OCI-LY7 (cell line): ENCODE data around the gene F2RL3. TPM values are rescaled to one million over a fixed set of nuclear protein-coding genes. Genes with fewer than 3 reads are reported as not detected.

Experiments
- Bru-seq: library from RNA; stranded (reverse); fragments of 400-500 nt; gene quantifications from one replicate; lab custom pipeline; 2021; lab: Mats Ljungman, UMichigan
- BruChase-seq, 2 experiments: library from RNA; stranded (reverse); fragments of 400-500 nt; gene quantifications; one replicate each; lab custom pipeline; 2021; lab: Mats Ljungman, UMichigan
- BruUV-seq: library from RNA; stranded (reverse); fragments of 400-500 nt; replicated peaks from 2 replicates; lab custom pipeline; 2021; lab: Mats Ljungman, UMichigan
- CTCF ChIA-PET: fragments of 300-600 bp; sonication (Branson Sonifier 250); formaldehyde crosslinking; loops from one replicate; lab custom pipeline; 2022; ENCODE audit warnings: antibody characterized with exemption; ENCODE audit not compliant: unreplicated experiment; lab: Charles Lee
- POLR2A ChIA-PET: fragments of 300-600 bp; sonication (Branson Sonifier 250); formaldehyde crosslinking; loops from one replicate; lab custom pipeline; 2022; ENCODE audit warnings: antibody characterized with exemption; lab: Charles Lee
- DNase-seq: peaks from one replicate; pipeline ENCODE4 v3.0.0-alpha.2; 2015; ENCODE audit warnings: low spot score
- H2AFZ ChIP-seq: fragments of 200-600 bp; sonication (generic), shearing (Covaris generic); 2 replicates; pipeline ENCODE4 v1.6.1; 2014; ENCODE audit warnings: mild to moderate bottlenecking, antibody characterized with exemption, low read length, moderate library complexity
- H3K27ac ChIP-seq: fragments of 200-600 bp; sonication (generic); 2 replicates; pipeline ENCODE4 v1.5.1; 2014; ENCODE audit warnings: mixed run types, low read depth, mild to moderate bottlenecking, moderate library complexity, low read length, inconsistent platforms; ENCODE audit not compliant: poor library complexity, severe bottlenecking
- H3K36me3 ChIP-seq: fragments of 200-600 bp; sonication (generic); 2 replicates; pipeline ENCODE4 v1.6.1; 2014; ENCODE audit warnings: mild to moderate bottlenecking, antibody characterized with exemption, low read length, moderate library complexity, mixed read lengths; ENCODE audit not compliant: insufficient read depth
- H3K4me1 ChIP-seq: fragments of 200-600 bp; sonication (generic); 2 replicates; pipeline ENCODE4 v1.5.1; 2014; ENCODE audit warnings: mild to moderate bottlenecking, low read length; ENCODE audit not compliant: insufficient read depth, poor library complexity, severe bottlenecking
- H3K4me2 ChIP-seq: fragments of 200-600 bp; sonication (generic); 2 replicates; pipeline ENCODE4 v1.6.1; 2014; ENCODE audit warnings: mild to moderate bottlenecking, low read length
- H3K4me3 ChIP-seq: fragments of 200-600 bp; sonication (generic); 2 replicates; pipeline ENCODE4 v1.5.1; 2014; ENCODE audit warnings: mild to moderate bottlenecking, low read depth, low read length; ENCODE audit not compliant: poor library complexity, severe bottlenecking
- H3K79me2 ChIP-seq: fragments of 200-600 bp; sonication (generic); 2 replicates; pipeline ENCODE4 v1.6.1; 2016; ENCODE audit warnings: low read depth, mild to moderate bottlenecking, low read length, moderate library complexity, mixed read lengths; ENCODE audit not compliant: insufficient read depth
- H3K9me2 ChIP-seq: fragments of 200-600 bp; sonication (generic); 2 replicates; pipeline ENCODE4 v1.6.1; 2016; ENCODE audit warnings: mild to moderate bottlenecking, low read length, mixed read lengths; ENCODE audit not compliant: insufficient read depth
- H3K9me3 ChIP-seq: fragments of 200-600 bp; sonication (generic); 2 replicates; pipeline ENCODE4 v1.6.1; 2014; ENCODE audit warnings: mild to moderate bottlenecking, mixed run types, low read length, mixed read lengths
- H4K20me1 ChIP-seq: fragments of 200-600 bp; sonication (generic); 2 replicates; pipeline ENCODE4 v1.6.1; 2014; ENCODE audit warnings: mild to moderate bottlenecking, antibody characterized with exemption, low read length, moderate library complexity, mixed read lengths; ENCODE audit not compliant: insufficient read depth
- CTCF ChIP-seq: fragments of 200-600 bp; sonication (generic); conservative IDR thresholded peaks from 2 replicates; pipeline ENCODE4 v1.5.1; 2014; ENCODE audit warnings: mild to moderate bottlenecking, antibody characterized with exemption, low read length, moderate library complexity, mixed read lengths
- EZH2phosphoT487 ChIP-seq: fragments of 200-600 bp; sonication (generic); IDR thresholded peaks from 2 replicates; pipeline ENCODE4 v1.6.1; 2018; ENCODE audit warnings: low read depth, borderline replicate concordance, mild to moderate bottlenecking, mixed run types, antibody characterized with exemption, low read length, moderate library complexity, mixed read lengths
- intact Hi-C: fragments of 100-400 bp; cut with micrococcal nuclease; formaldehyde crosslinking; loops from one replicate; pipeline ENCODE4 v1.10.0; 2022; ENCODE audit not compliant: unreplicated experiment
- long read RNA-seq: library from polyadenylated mRNA; stranded (forward); transcript quantifications from one replicate; pipeline ENCODE4 v2.0.0, GENCODE V29; 2022
- total RNA-seq, 2 experiments: library from RNA; depleted of rRNA in 1 of 2; stranded (reverse); fragments of >200 nt in 1 of 2; shearing (Covaris generic) in 1 of 2; gene quantifications; 2 replicates each; pipeline ENCODE4 v1.2.3, GENCODE V29; 2014 to 2022

Gene F2RL3
- total RNA-seq (2014; rRNA removed; shearing (Covaris generic)), result not detected in 2 replicates
- 0.10 TPM in 1 of 2 replicates, not detected in the other for total RNA-seq (2022)
- not detected for Bru-seq, nascent RNA
- not detected for BruChase-seq, experiment 1, labeled RNA remaining after a 6-hour chase
- BruChase-seq, experiment 2, labeled RNA remaining after a 2-hour chase, result not detected
- long read RNA-seq, result 0 reads

GRCh38 chr19:16888629-16889365, at the start of gene F2RL3:
Gene F2RL3, plus strand, starts transcription at chr19:16888999. Its CDS starts 191 bp downstream, at chr19:16889190.
- H3K27ac ChIP-seq, result no peak within 1 kb of the TSS
- ChIA-PET POLR2A (interaction anchor here (0.7 kb wide), 1 partner anchor 405 kb away, joined by 3 read pairs; no protein-coding TSS in a partner anchor), CTCF (no interaction called here)
- H4K20me1 ChIP-seq, result no peaks in the 10 kb centered on the region
- BruUV-seq, result no TSS peak
- H3K9me3 ChIP-seq, result no peaks in the 10 kb centered on the region
- no peak for DNase-seq
- peaks cover 20% of the 10 kb centered on the region for H3K4me1 ChIP-seq
- H3K4me2 ChIP-seq, result no peak within 1 kb of the TSS
- H2AFZ ChIP-seq, result no peak within 1 kb of the TSS
- H3K79me2 ChIP-seq, result no peaks in the 10 kb centered on the region
- no peaks in the 10 kb centered on the region for H3K9me2 ChIP-seq
- TF ChIP-seq CTCF (no peak), EZH2phosphoT487 (no peak)
- intact Hi-C loops, result no loop called here
- H3K36me3 ChIP-seq, result no peaks in the 10 kb centered on the region
- no peak within 1 kb of the TSS for H3K4me3 ChIP-seq

- H3K9me3 ChIP-seq, result no peaks in the 10 kb centered on the region
- no peaks in the 10 kb centered on the region for H3K9me2 ChIP-seq
- H4K20me1 ChIP-seq, result no peaks in the 10 kb centered on the region
- peaks cover 64% of the 10 kb centered on the region for H3K36me3 ChIP-seq
- no peak overlapping the region for H2AFZ ChIP-seq
- CTCF ChIA-PET, result no interaction called here
- H3K4me2 ChIP-seq, result no peak overlapping the region
- no peaks in the 10 kb centered on the region for H3K79me2 ChIP-seq
- no peak for DNase-seq
- H3K4me3 ChIP-seq, result no peak overlapping the region
- POLR2A ChIA-PET, result no interaction called here
- no peak for TF ChIP-seq EZH2phosphoT487
- no peak for TF ChIP-seq CTCF
- intact Hi-C loops, result no loop called here
- no peaks in the 10 kb centered on the region for H3K4me1 ChIP-seq
- no TSS peak for BruUV-seq
- H3K27ac ChIP-seq, result no peak overlapping the region
Measured at GRCh38 chr19:16841391-16841926, 47.3 kb upstream of the F2RL3 start.
